A204.1 (cell line): ENCODE measurements around the gene SCAF1.

ENCODE experiments used
- FAIRE-seq: peaks from 2 replicates; lab custom pipeline; 2012; peaks lifted over from hg19 to GRCh38; lab: Jason Lieb, UNC

The SCAF1 gene

DNA sequence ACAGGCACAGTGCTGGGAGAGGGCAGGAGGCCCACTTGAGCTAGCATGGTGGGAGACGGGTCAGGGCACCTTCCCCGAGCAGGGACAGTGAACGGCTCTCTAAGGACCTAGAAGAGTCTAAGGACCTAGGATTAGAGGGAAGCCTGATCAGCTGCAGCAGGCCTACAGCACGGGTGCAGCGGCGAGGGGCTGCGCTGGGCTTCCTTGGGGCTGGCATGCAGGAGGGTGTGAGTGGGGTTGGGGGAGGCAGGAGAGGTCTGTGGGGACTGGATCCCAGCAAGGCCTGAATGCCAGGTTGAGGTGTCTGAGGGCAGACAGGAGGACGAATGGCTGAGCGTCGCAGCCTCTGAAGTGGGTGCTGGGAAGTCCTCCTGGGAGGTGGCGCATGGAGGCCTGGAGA is 3.6 kb downstream of the SCAF1 start:
- FAIRE-seq: no peak

DNA sequence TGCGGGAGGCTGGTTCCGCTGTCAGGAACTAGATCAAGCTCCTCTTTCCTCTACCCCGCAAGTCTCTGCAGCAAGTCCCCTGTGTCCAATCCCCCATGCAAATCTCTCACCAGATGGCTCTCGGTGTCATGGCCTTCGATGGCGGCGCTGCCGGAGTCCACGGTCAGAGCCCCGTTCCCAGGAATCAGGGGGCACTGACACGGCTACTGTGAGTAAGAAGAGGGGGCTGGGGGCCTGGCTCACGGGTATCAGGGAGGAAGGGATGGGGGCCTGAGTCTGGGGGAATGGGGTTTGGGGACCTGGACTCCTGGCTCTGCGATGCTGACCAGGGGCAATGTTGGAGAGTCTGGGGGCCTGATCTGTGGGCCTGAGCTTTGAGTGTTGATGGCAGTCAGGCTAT is 4.0 kb downstream of the SCAF1 start:
- FAIRE-seq: no peak

DNA sequence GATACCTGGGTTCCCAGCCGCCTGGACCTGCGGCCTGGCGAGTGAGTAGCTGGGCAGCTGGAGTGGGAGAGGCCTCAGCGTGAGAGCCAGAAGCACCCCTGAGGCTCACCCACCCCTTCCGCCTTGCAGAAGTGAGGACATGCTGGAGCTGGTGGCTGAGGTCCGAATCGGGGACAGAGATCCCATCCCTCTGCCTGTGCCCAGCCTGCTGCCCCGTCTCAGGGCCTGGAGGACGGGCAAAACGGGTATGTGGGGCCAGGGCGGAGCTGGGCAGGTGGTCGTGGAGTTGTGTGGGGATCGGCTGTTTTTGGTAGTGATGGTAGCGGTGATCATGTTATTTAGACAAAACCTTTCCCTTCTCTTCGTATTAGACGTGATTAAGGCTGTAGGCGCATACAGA is 4.6 kb downstream of the SCAF1 start:
- FAIRE-seq: no peak

- FAIRE-seq: no peak
Measured at GRCh38 chr19:49651029-49651819, 9.2 kb downstream of the SCAF1 start.

- no peak for FAIRE-seq
Measured at GRCh38 chr19:49651820-49652550, 10.0 kb downstream of the SCAF1 start.

DNA sequence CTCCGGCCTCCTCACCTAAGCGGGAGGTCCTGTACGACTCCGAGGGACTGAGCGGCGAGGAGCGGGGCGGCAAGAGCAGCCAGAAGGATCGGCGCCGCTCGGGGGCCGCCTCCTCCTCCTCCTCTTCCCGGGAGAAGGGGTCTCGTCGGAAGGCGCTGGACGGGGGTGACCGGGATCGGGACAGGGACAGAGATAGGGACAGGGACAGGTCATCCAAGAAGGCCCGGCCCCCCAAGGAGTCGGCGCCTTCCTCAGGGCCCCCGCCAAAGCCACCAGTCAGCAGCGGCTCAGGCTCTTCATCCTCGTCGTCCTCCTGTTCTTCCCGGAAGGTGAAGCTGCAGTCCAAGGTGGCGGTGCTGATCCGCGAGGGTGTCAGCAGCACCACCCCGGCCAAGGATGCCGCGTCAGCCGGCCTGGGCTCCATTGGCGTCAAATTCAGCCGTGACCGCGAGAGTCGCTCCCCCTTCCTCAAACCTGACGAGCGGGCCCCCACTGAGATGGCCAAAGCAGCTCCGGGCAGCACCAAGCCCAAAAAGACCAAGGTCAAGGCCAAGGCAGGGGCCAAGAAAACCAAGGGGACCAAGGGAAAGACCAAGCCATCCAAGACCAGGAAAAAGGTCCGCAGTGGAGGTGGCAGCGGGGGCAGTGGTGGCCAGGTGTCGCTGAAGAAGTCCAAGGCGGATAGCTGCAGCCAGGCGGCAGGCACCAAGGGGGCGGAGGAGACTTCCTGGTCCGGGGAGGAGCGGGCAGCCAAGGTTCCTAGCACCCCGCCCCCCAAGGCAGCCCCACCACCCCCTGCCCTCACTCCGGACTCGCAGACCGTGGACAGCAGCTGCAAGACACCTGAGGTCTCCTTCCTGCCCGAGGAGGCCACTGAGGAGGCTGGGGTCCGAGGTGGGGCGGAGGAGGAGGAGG is 10.8 kb downstream of the SCAF1 start:
- FAIRE-seq: no peak

DNA sequence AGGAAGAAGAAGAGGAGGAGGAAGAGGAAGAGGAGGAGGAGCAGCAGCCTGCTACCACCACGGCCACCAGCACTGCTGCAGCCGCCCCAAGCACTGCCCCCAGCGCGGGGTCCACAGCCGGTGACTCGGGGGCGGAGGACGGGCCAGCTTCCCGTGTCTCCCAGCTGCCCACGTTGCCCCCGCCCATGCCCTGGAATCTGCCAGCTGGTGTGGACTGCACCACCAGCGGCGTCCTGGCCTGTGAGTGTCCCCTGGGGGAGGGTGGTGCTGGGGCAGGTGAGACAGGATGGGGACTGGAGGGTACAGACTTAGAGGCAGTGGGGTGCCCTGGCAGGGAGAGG is 11.4 kb downstream of the SCAF1 start:
- FAIRE-seq: no peak

DNA sequence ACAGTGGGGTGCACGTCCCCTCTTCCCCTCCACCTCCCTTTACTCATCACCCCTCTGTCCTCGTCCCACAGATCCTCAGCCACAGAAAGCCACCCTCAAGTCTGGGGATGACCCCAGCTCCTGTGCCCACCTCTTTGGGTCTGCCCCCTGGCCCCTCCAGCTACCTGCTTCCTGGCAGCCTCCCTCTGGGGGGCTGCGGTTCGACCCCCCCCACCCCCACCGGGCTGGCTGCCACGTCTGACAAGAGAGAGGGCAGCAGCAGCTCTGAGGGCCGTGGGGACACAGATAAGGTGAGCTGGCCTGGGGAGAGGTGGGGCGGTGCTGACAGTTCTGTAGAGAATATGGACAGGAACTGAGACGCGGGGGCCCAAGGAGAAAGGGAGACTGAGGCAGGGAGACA is 12.6 kb downstream of the SCAF1 start:
- FAIRE-seq: no peak

DNA sequence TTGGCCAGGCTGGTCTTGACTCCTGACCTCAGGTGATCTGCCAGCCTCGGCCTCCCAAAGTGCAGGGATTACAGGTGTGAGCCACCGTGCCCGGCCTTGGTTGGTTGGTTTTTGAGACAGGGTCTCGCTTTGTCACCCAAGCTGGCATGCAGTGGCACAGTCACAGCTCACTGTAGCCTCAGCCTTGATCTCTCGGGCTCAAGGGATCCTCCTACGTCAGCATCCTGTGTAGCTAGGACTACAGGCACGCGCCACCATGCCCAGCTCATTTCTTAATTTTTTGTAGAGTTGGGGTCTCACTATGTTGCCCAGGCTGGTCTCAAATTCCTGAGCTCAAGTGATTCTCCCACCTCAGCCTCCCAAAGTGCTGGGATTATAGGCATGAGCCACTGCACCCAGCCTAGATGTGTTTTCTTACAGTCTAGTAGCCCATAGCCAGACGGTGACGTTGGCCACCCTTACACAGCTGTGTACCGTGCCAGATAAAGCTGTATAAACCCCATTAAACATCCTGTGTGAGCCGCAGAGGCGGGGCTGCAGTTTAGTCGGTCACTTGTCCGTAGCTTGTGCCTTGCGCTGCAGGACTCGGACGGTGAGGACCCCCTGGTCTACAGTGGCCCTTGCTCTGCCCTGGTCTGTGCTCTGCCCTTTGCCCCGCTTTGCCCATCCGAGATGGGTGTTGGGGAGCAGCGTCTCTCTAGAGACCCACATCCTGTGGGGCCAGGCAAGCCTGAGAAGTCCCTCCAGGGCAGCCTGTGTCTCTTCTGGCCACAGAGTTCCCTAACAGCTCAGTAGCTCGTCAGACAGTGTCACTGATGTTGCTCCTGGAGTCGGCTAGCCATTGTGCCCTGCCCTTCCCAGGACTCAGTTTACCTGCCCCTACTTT is 13.8 kb downstream of the SCAF1 start:
- FAIRE-seq: no peak

GRCh38 chr19:49656456-49657109 is 14.6 kb downstream of the SCAF1 start:
- no peak for FAIRE-seq

- no peak for FAIRE-seq
Measured at GRCh38 chr19:49657493-49658138, 15.6 kb downstream of the SCAF1 start.

DNA sequence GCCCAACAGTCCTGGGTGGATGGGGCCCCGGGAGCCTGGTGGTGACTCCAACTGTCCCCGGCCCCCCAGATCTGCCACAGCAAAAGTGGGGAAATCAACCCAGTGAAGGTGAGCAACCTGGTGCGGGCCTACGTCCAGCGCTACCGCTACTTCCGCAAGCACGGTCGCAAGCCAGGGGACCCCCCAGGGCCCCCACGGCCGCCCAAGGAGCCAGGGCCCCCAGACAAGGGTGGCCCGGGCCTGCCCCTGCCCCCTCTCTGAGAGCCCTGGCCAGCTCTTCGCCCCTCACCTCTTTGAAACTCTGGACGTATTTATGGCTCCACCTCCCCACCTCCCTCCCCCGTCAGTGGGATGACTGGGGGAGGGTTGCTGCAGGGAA is 16.1 kb downstream of the SCAF1 start:
- FAIRE-seq: no peak

- no peak for FAIRE-seq
Measured at GRCh38 chr19:49658566-49659442, 16.8 kb downstream of the SCAF1 start.

DNA sequence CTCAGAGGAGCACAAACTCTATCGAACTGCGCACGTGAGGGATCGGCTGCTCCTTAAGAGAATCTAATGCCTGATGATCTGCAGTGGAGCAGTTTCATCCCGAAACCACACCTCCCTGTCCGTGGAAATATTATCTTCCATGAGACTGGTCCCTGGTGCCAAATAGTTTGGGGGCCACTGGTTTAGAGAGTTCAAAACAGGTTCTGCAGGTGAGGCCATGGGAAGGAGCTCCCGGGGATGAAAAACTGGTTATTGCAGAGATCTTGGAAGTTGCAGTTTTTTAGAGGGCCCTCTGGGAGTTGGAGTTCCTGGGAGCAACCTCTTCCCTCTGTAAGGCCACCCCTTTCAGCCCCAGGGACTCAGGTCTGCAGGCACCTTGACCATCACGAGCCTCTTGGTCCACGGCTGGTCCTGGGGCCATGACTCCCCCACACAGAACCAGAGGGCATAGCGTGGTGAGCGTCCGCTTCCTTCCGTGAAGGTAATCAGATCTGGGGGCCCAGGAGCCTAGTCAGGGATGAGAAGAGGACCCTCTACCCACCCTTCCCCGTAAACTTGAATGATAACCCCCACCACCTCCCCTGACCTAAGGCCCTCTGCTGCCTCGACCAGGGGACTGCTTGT is 18.4 kb downstream of the SCAF1 start:
- no peak for FAIRE-seq

- FAIRE-seq: no peak
Measured at GRCh38 chr19:49662011-49662410, 20.0 kb downstream of the SCAF1 start.

- no peak for FAIRE-seq
Measured at GRCh38 chr19:49663224-49663623, 21.2 kb downstream of the SCAF1 start.

DNA sequence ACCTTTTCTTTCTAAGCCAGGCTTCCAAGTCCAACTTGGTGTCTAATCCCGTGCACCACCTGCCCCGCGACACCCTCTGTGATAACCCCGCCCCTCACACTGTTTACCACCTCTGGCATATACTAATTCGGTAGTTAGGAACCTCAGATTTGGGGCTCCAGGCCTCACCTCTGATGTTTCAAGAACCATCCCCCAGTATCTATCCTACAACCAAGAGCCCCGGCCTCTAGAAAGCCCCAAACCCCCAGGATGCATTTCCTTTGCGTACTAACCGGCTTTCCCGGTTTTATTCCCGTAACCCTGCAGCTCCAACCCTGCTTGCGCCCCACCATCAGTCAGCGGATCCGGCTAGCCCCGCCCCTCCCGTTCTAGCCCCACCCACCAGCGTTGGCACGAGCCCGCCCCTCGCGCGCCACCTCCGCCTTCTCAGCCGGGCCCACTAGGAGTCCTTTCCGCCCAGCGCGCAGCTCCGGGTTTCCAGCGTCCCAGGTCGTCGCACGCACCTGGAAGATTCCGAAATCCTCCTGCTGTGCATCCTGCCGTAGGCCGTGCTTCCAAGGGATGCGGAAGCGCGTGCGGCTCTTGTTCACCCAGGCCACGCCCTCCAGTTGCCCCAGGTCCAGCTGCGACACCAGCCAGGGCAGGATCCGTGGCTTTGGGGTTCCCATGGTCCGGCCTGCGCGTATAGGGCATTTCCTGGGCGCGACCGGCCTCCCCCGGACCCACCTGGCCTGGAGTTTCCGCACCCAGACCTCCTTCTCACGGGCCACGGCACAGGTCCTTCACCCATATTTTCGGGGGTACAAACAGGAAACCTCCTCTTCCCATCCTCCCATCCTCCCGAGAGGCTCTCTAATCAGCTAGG is 22.4 kb downstream of the SCAF1 start:
- no peak for FAIRE-seq

GRCh38 chr19:49665036-49665350 is 23.0 kb downstream of the SCAF1 start:
- no peak for FAIRE-seq
